KG1 (cell line): ENCODE measurements around the gene RBM17.
A peak's percentile ranks its signal among the peaks of the same experiment; 100 is the strongest.
"Not testable (repeated sequence)": the region's sequence is repeated elsewhere in the genome, so short reads cannot be mapped to it uniquely, and the experiment has no call there.

ENCODE experiments used
- DNase-seq: peaks from one replicate; lab custom pipeline; 2025; lab: John Stamatoyannopoulos, UW

RBM17 gene

DNA sequence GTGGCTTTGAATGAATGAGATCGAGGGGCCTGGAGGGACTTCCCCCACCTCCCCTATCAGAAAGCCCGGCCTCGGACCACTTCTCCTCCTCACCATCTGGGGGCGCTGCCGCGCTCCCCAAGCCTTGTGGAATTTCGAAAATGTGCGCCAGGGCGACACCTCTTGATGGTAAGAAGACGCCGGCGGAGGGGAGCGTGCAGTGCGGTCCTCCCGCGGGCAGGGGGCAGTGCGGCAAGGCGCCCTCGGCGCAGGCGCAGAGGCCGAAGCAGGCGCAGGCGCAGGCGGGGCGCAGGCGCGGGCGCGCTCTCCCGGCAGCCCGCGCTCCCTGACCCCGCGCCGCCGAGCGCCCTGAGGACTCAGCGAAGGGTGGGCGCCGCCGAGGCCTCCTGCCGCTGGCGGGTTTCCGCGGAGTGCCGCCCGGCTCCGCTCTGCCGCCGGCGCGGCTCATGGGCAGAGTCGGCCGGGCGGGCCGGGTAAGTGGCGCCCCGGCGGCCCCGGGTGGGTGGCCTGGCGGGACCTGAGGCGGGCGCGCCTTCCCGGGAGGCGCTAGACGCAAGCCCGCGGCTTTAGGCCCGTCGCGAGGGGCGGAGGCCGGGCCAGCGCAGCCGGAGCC lies at the start of gene RBM17:
TSS of gene RBM17 (plus strand) at position 314 of the 613 bp plus-strand sequence. CDS start 8,032 bp downstream, outside the sequence.
- peak; percentile 94 for DNase-seq

DNA sequence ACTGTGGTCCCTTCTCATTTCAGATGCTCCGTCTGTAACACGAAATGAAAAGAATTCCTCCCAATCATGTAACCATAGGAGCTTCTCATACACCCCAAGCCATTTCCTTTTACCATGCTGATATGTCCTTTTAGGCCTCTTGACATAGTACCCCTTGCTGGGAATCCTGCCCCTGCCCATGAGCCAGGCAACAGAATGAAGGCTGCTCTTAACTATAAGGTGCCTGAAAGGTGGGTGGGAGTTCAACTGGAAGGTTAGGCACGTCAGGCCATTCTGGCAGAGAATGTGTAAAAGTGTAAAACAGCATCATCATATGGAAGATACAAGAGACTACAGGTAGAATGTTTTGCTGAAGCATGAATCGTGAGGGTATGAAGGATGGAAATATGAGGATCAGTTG lies 49.1 kb upstream of the RBM17 start:
- no peak for DNase-seq

DNA sequence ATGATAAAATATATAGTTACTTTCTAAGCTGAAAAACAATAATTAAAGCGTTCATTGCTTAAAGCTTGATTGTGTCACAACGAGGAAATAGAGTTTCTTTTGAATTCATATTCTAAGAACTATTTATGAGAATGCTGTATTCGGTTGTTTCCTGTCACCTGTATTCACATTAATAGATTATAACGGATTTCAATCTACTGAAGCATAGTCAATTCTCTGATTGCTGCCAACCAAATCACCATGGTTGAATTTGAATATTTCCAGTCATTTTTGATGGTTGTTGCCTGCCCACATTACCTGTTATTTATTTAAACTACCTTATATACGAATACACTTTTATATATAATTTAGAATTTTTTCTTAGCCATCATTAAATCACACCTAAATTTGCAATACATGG lies 48.6 kb upstream of the RBM17 start:
- DNase-seq = no peak

DNA sequence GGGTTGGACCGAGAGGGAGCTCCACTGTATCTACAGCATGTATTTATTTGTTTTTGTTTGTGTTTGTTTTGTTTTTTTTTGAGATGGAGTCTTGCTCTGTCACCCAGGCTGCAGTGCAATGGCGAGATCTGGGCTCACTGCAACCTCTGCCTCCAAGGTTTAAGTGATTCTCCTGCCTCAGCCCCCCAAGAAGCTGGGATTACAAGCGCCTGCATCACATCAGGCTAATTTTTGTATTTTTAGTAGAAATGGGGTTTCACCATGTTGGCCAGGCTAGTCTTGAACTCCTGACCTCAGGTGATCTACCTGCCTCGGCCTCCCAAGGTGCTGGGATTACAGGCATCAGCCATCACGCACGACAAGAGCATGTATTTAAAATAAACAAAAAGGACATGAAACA lies 45.5 kb upstream of the RBM17 start:
- DNase-seq = not testable (repeated sequence)

GRCh38 chr10:6044060-6044459 lies 44.8 kb upstream of the RBM17 start:
- DNase-seq = no peak

DNA sequence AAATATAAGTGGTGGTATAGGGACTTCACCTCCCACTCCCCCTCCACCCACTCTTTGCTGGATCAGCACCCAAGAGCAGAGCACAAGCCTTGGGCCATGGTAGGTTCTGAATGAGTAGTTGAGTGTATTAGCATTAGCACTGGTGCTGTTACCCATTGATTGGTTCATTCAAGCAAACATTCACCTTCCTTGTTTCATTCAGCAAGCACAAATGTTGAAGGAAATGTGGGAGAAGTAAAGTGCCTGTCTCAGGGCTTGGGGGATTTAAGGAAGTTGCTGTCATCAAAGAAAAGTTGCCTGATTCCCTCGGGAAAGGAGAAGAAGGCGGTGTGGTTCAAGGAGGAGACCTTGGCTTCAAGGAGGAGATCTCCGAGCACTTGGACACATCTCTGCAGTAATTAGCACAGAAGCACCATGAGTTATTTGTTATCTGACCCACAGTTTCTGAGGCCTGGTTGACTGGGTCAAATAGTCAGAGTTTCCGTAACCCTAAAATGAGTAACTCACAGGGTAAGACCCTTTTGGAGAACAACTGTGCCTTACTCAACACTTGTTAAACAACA lies 44.0 kb upstream of the RBM17 start:
- no peak for DNase-seq

- DNase-seq = peak; percentile 44
Measured at GRCh38 chr10:6045314-6045848, 43.5 kb upstream of the RBM17 start.

DNA sequence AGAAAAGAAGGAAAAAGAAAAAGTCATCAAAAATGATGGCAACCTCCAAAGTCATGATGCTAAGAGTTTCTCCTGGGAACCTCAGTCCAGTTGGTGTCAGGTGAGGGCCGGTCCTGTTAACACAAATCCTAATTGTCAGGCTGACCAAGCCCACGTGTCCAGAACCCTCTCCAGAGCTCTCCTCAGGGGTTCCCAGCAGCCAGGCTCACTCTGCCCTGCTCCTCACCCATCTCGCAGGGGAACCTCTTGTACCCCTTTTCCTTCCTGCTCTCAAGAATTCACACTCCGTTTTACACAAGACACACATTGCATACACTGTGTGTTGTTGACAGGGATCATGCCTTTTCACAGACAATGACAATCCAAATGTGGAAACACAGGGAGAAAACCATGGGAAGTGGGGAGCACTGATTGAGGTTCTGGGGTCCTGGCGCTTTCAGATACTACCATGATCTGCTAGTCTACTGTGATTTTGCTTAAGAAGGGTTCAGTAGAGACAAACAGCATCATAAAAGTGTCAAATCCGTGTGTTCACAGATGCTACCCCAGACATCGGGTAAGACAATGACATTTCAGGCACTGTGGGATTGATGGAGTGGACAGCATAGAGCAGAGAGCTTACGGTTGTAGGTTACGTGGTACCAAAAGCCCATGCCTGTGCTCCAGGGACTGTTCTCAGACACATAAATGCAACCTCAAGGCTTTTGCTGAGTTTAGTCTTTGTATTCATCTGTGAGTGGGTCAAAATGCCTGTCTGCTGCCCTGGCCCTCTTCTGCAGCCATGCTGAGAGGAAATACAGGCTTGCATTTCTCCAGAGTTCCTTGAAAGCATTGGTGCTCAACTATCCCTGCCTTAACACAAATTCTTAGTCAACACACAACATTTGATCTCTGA lies 42.7 kb upstream of the RBM17 start:
- no peak for DNase-seq

DNA sequence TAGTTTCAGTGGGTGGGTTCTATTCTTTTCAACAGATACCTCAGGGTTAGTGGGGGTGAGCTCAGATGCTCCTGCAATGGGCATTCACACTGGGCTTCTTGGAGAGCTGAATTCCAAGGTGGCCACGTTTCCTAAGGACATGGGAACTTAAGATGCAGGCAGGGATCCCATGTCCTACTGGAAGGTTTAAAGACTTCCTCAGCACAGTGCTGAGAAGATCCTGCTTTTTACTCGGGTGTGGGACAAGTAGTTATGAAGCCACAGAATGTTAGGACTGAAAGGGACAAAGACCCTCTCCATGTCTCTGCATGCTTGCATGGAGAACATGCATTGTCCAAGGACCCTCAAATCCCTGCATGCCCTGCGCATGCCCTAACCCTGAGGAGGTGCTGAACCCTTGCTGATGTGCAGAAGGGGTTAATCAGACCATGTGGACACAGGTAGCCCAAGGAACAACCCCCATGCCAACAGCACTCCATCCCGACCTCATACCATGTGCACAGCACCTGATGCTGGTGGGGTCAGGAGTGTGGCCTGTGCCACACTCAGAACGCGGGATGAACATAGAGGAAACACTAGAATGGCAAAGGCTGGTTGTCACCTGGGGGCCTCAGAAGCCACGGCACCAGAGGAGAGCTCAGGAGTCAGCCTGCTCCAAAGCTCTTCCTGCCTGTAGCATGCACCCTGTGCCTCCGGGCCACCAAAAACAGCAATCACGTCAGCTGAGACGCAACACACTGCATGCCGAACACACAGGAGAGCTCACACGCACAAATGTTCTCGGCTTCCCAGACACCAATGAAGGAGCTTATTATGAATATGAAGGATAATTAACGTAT lies 41.8 kb upstream of the RBM17 start:
- no peak for DNase-seq

DNA sequence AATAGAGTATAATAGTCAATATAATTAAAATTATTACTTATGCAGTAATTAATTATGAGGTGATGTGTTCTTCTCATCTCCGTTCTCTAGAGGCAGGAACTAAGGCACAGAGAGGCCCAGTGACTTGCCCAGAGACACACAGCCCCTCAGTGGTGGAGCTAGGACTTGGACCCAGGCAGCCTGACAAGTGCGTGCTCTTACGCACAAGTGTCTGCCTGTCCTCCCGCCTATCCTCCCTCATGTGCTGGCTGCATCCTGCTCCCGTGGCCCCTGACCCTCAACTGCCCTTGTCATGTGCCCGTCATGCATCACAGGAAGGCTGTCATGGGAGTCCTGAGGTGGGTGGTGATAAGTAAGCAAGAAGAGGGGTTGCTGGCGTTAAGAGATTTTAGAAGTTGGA lies 41.0 kb upstream of the RBM17 start:
- no peak for DNase-seq

DNA sequence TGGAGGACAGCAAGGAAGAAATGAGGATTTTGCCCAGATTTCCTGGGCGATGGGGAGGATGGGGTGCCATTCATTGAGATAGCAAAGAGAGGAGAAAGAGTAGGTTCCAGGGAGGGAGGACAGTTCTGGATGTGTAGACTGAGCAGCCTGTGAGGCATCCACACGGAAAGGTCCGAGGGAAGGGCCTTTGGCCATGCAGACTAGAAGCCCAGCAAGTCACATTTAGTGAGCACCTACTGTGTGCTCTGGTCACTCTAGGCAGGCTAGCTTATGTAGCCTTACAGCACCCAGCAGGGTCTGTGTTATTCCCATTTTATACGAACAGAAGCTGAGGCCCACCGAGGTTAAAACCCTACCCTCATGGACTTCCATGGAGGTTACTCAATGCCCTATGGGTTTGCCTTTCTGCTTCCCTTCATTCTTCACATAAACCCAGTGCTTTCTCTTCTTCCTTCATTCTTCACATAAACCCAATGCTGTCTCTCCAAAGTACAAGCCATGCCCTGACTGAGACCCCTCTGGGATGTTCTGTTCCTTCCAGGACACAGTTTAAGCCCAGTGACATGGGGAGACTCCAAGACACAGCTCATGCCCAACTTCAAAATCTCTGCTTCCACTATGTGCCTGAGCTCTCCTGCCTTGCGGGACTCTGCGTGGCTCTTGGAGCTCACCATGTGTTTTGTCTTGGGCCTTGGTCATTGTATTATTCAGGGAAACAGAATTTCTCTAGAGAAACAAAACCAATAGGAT lies 40.4 kb upstream of the RBM17 start:
- DNase-seq = no peak

DNA sequence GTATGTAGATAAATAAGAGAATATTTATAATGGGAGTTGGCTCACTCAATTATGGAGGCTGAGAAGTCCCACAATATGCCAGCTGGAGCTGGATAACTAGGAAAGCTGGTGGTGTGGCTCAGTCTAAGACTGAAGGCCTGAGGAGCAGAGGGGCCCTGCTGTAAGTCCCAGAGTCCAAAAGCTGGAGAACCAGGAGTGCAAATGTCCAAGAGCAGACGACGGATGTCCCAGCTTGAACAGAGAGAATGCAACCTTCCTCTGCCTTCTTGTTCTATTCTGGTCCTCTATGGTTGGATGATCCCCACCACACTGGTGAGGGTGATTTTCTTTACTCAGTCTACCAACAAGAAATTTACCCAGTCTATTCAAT lies 39.8 kb upstream of the RBM17 start:
- DNase-seq = no peak

- no peak for DNase-seq
Measured at GRCh38 chr10:6050801-6051445, 37.9 kb upstream of the RBM17 start.

- no peak for DNase-seq
Measured at GRCh38 chr10:6052247-6053221, 36.3 kb upstream of the RBM17 start.

DNA sequence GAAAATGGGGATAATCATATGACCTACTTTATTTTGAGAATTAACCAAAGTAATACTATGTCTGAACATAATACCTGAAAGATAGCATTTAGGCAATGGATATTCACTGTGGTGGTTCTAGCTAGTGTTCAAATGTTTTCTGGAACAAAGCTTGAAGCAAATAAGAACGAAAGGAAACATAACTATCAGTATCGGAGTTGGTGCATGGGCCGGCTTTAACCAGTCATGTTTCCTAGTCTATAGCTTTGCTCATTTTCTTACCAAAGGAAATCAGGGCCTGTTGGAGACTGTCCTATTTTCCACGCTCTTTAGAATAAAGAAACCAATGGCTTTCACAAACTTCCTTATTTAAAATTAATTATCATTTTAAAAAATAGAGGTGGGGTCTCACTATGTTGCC lies 35.5 kb upstream of the RBM17 start:
- no peak for DNase-seq

- DNase-seq = no peak
Measured at GRCh38 chr10:6053816-6054631, 34.8 kb upstream of the RBM17 start.

GRCh38 chr10:6054884-6055283 lies 34.0 kb upstream of the RBM17 start:
- no peak for DNase-seq

GRCh38 chr10:6055929-6056328 lies 32.9 kb upstream of the RBM17 start:
- DNase-seq = no peak
